Skeletal muscle tissue (tissue), 4 donors: ENCODE results near the gene ENOSF1. TPM values are rescaled to one million over a fixed set of nuclear protein-coding genes. Genes with fewer than 3 reads are reported as not detected.
"Not testable (repeated sequence)": the region's sequence is repeated elsewhere in the genome, so short reads cannot be mapped to it uniquely, and the experiment has no call there.

ENCODE experiments used
- H3K27ac ChIP-seq: one replicate; pipeline ENCODE4 v1.7.0; 2013; ENCODE audit warnings: mild to moderate bottlenecking, low read depth, low read length, inconsistent platforms
- H3K27me3 ChIP-seq, 3 donors: one replicate each; pipeline ENCODE4 v1.7.0; 2013; ENCODE audit warnings: low read length in 3 of 3; ENCODE audit not compliant: control insufficient read depth in 3 of 3, insufficient read depth in 3 of 3
- H3K36me3 ChIP-seq, 3 donors: one replicate each; pipeline ENCODE4 v1.7.0; 2013; ENCODE audit warnings: low read length in 3 of 3; ENCODE audit not compliant: control insufficient read depth in 3 of 3, insufficient read depth in 3 of 3
- H3K4me1 ChIP-seq, 3 donors: one replicate each; pipeline ENCODE4 v1.7.0; 2013; ENCODE audit warnings: low read length in 3 of 3, mild to moderate bottlenecking in 3 of 3; ENCODE audit not compliant: control insufficient read depth in 3 of 3, insufficient read depth in 3 of 3
- H3K4me3 ChIP-seq, 3 donors: one replicate each; pipeline ENCODE4 v1.7.0; 2013; ENCODE audit warnings: low read length in 3 of 3
- H3K9ac ChIP-seq, 3 donors: one replicate each; pipeline ENCODE4 v1.7.0; 2013; ENCODE audit warnings: low read length in 3 of 3, mild to moderate bottlenecking in 3 of 3, moderate library complexity in 2 of 3, low read depth in 1 of 3
- H3K9me3 ChIP-seq, 3 donors: one replicate each; pipeline ENCODE4 v1.7.0; 2013; ENCODE audit warnings: low read length in 3 of 3; ENCODE audit not compliant: control insufficient read depth in 3 of 3
- total RNA-seq: library from RNA; depleted of rRNA; stranded (reverse); fragments of >200 nt; gene quantifications from one replicate; pipeline ENCODE4 v1.2.3, GENCODE V29; 2014
- donor health status: Osteomylitis.

The ENOSF1 gene
- total RNA-seq, 1 donor from 2014 or later = 14.1 TPM

DNA sequence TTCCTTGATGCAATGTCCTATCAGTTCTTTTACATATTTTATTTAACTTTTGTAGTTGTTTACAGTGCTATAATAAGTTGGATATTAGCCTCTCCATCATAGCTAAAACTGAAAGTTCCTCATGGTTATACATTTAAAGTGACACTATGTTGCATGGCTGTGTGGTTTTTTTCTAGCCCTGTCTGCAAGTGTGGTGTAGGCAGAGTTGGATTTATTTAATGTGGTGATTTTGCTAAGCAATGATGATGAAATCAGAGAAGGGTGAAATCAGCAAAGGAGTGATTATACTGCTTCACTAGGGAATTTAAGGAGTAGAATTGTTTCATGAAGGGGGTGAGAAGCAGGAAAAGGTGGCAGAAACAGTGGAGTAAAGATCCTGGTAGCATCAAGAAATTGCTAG lies 18.3 kb upstream of the ENOSF1 start:
- Histone ChIP-seq H3K27ac (no peak overlapping the region), H3K9me3 (no peaks in the 10 kb centered on the region), H3K9ac (no peak overlapping the region), H3K27me3 (no peaks in the 10 kb centered on the region), H3K4me3 (no peak overlapping the region), H3K36me3 (peaks cover 2 to 10% (median 10%) of the 10 kb centered on the region in 3 donors), H3K4me1 (no peaks in the 10 kb centered on the region)

DNA sequence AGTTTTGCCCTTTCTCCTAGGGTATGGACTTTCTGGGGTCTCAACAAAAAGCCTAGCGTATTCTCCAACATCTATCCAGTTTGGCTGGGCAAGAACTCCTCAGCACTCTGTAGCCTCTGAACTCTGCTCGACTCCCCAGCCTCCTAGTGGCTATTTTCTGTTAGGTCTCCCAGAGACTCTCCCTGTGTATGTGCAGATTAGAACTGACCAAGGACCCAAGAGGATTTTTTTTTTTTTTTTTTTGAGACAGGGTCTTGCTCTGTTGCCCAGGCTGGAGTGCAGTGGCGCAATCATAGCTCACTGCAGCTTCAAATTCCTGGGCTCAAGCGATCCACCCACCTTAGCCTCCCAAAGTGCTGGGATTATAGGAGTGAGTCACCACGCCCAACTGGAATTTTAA lies 17.7 kb upstream of the ENOSF1 start:
- not testable (repeated sequence) for H3K9me3 ChIP-seq, H3K9ac ChIP-seq, H3K36me3 ChIP-seq, H3K27me3 ChIP-seq, H3K27ac ChIP-seq, H3K4me3 ChIP-seq, H3K4me1 ChIP-seq

- Histone ChIP-seq H3K36me3 (peaks cover 0 to 3% (median 0%) of the 10 kb centered on the region in 3 donors), H3K4me3 (no peak overlapping the region), H3K9me3 (no peaks in the 10 kb centered on the region)
These were observed 13.2 kb upstream of the ENOSF1 start for GRCh38 chr18:725646-726045.

DNA sequence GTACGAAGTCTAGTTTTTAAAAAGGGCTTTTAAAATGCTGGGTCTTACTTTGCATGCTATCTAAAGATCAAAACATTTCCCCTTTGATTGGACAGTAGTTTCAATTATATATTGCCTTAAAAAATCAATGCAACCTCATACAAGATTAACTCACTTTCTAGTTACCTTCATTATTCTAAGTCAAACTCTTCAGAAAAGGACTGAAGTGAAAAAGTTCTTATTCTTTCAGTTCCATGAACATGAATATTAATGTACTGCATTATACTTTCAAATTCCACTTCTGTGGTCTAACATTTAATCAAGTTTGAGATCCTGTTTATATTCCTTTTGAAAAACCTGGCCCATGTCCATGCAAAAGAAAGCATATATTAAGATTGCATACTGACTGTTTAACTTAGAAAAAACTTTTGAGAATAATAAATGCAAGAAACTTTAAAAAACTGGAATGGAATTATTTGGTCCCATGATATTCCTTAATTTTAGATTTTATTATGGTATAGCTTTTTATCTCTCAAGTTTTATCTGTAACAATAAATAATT lies 11.2 kb upstream of the ENOSF1 start:
- Histone ChIP-seq H3K36me3 (peaks cover 0 to 5% (median 0%) of the 10 kb centered on the region in 3 donors), H3K4me3 (no peak overlapping the region), H3K9me3 (no peaks in the 10 kb centered on the region), H3K4me1 (no peaks in the 10 kb centered on the region), H3K9ac (no peak overlapping the region), H3K27ac (no peak overlapping the region), H3K27me3 (no peaks in the 10 kb centered on the region)

More at GRCh38 chr18:725646-726045, 13.2 kb upstream of the ENOSF1 start:
- no peak overlapping the region for H3K9ac ChIP-seq
- H3K27ac ChIP-seq = no peak overlapping the region
- H3K4me1 ChIP-seq = no peaks in the 10 kb centered on the region
- no peaks in the 10 kb centered on the region for H3K27me3 ChIP-seq

GRCh38 chr18:717003-717402 lies 4.6 kb upstream of the ENOSF1 start:
- Histone ChIP-seq H3K9me3 (no peaks in the 10 kb centered on the region), H3K4me1 (peaks cover under 1 to 3% (median under 1%) of the 10 kb centered on the region in 3 donors), H3K9ac (no peak overlapping the region), H3K27ac (no peak overlapping the region), H3K27me3 (no peaks in the 10 kb centered on the region), H3K36me3 (peaks cover 0 to 2% (median 0%) of the 10 kb centered on the region in 3 donors), H3K4me3 (no peak overlapping the region)

DNA sequence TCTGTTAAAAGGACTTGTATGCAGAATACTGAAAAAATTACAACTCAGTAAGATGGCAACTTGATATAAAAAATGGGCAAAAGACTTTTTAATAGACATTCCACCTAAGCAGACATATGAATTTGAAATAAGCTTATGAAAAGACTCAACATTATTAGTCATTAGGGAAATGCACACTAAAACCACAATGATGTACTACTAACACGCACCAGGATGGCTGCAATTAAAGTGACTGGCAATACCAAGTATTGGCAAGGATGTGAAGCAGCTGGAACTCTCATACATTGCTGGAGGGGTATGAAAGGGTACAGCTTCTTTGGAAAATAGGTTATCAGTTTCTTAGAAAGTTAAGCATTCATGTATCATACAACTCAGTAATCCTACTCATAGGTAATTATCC lies 3.2 kb upstream of the ENOSF1 start:
- H3K9ac ChIP-seq = no peak overlapping the region
- no peak overlapping the region for H3K27ac ChIP-seq
- peaks cover 0 to 2% (median 0%) of the 10 kb centered on the region in 3 donors for H3K36me3 ChIP-seq
- H3K9me3 ChIP-seq = no peaks in the 10 kb centered on the region
- H3K4me1 ChIP-seq = peaks cover 5 to 9% (median 8%) of the 10 kb centered on the region in 3 donors
- no peaks in the 10 kb centered on the region for H3K27me3 ChIP-seq
- H3K4me3 ChIP-seq = no peak overlapping the region

GRCh38 chr18:713135-713490 lies 683 bp upstream of the ENOSF1 start:
- Histone ChIP-seq H3K4me3 (peak overlapping the region in 2 of 3 donors; percentile 76), H3K36me3 (peaks cover 2 to 3% (median 3%) of the 10 kb centered on the region in 3 donors), H3K9me3 (no peaks in the 10 kb centered on the region), H3K27me3 (no peaks in the 10 kb centered on the region), H3K4me1 (peaks cover 5 to 9% (median 8%) of the 10 kb centered on the region in 3 donors), H3K27ac (no peak overlapping the region), H3K9ac (peak overlapping the region in 1 of 3 donors; percentile 83)

- H3K4me3 ChIP-seq = peak overlapping the region; percentile 76 to 79 (median 76)
- no peaks in the 10 kb centered on the region for H3K27me3 ChIP-seq
- peak overlapping the region; percentile 72 for H3K27ac ChIP-seq
- peak overlapping the region; percentile 72 to 85 (median 83) for H3K9ac ChIP-seq
- peaks cover 2 to 5% (median 3%) of the 10 kb centered on the region in 3 donors for H3K36me3 ChIP-seq
- no peaks in the 10 kb centered on the region for H3K9me3 ChIP-seq
- H3K4me1 ChIP-seq = peaks cover 5 to 9% (median 8%) of the 10 kb centered on the region in 3 donors
These were observed 601 bp downstream of the ENOSF1 start for GRCh38 chr18:711657-712400.

GRCh38 chr18:711310-711656 lies 1.1 kb downstream of the ENOSF1 start:
- H3K36me3 ChIP-seq = peaks cover 2 to 7% (median 3%) of the 10 kb centered on the region in 3 donors
- peaks cover 5 to 9% (median 8%) of the 10 kb centered on the region in 3 donors for H3K4me1 ChIP-seq
- H3K27me3 ChIP-seq = no peaks in the 10 kb centered on the region
- H3K9me3 ChIP-seq = no peaks in the 10 kb centered on the region
- peak overlapping the region; percentile 76 to 79 (median 76) for H3K4me3 ChIP-seq
- H3K27ac ChIP-seq = peak overlapping the region; percentile 72
- H3K9ac ChIP-seq = peak overlapping the region; percentile 72 to 85 (median 83)
